BE2C (cell line): ENCODE results near the gene CPEB1.

Source experiments
- DNase-seq: peaks from one replicate; pipeline ENCODE4 v3.0.0-alpha.2; 2020
- H3K27me3 ChIP-seq: fragments of 250-450 bp; sonication (Bioruptor Pico); 2 replicates; pipeline ENCODE4 v1.5.1; 2020; ENCODE audit warnings: mild to moderate bottlenecking
- H3K36me3 ChIP-seq: fragments of 250-450 bp; sonication (Bioruptor Pico); 2 replicates; pipeline ENCODE4 v1.5.1; 2020; ENCODE audit warnings: mild to moderate bottlenecking
- H3K4me1 ChIP-seq: fragments of 250-450 bp; sonication (Bioruptor Pico); 2 replicates; pipeline ENCODE4 v1.5.1; 2020
- H3K4me3 ChIP-seq: 2 replicates; pipeline ENCODE4 v1.5.1; 2011; ENCODE audit warnings: low read depth, low read length
- H3K9me3 ChIP-seq: fragments of 250-450 bp; sonication (Bioruptor Pico); 2 replicates; pipeline ENCODE4 v1.5.1; 2020
- CTCF ChIP-seq: IDR thresholded peaks from 2 replicates; pipeline ENCODE4 v1.5.1; 2012; ENCODE audit warnings: mild to moderate bottlenecking, low read depth, low read length

Gene CPEB1

GRCh38 chr15:82655606-82656005 is 8.4 kb upstream of the CPEB1 start:
- Histone ChIP-seq H3K4me3 (no peak overlapping the region), H3K27me3 (peaks cover 6% of the 10 kb centered on the region), H3K4me1 (no peaks in the 10 kb centered on the region), H3K36me3 (no peaks in the 10 kb centered on the region), H3K9me3 (no peaks in the 10 kb centered on the region)
- TF ChIP-seq CTCF = no peak
- DNase-seq = no peak

GRCh38 chr15:82653483-82654168 is 6.5 kb upstream of the CPEB1 start:
- H3K4me3 ChIP-seq = no peak overlapping the region
- H3K36me3 ChIP-seq = no peaks in the 10 kb centered on the region
- no peaks in the 10 kb centered on the region for H3K9me3 ChIP-seq
- H3K27me3 ChIP-seq = peaks cover 14% of the 10 kb centered on the region
- no peak for DNase-seq
- no peak for TF ChIP-seq CTCF
- H3K4me1 ChIP-seq = no peaks in the 10 kb centered on the region

- Histone ChIP-seq H3K4me1 (no peaks in the 10 kb centered on the region), H3K27me3 (peaks cover 33% of the 10 kb centered on the region), H3K9me3 (no peaks in the 10 kb centered on the region; the same call in 1 of the 2 replicates), H3K4me3 (no peak overlapping the region), H3K36me3 (no peaks in the 10 kb centered on the region)
- no peak for DNase-seq
- no peak for TF ChIP-seq CTCF
Observed at GRCh38 chr15:82651708-82652107, 4.5 kb upstream of the CPEB1 start.

GRCh38 chr15:82650046-82650670 is 3.0 kb upstream of the CPEB1 start:
- H3K4me1 ChIP-seq = no peaks in the 10 kb centered on the region
- H3K36me3 ChIP-seq = no peaks in the 10 kb centered on the region
- peaks cover 47% of the 10 kb centered on the region for H3K27me3 ChIP-seq
- TF ChIP-seq CTCF = no peak
- DNase-seq = no peak
- no peaks in the 10 kb centered on the region; the same call in 1 of the 2 replicates for H3K9me3 ChIP-seq
- no peak overlapping the region for H3K4me3 ChIP-seq

GRCh38 chr15:82649226-82649999 is 2.2 kb upstream of the CPEB1 start:
- Histone ChIP-seq H3K27me3 (peaks cover 55% of the 10 kb centered on the region), H3K36me3 (no peaks in the 10 kb centered on the region), H3K9me3 (no peaks in the 10 kb centered on the region; the same call in 1 of the 2 replicates), H3K4me3 (no peak overlapping the region), H3K4me1 (no peaks in the 10 kb centered on the region)
- DNase-seq = no peak
- no peak for TF ChIP-seq CTCF
